Measurements from ENCODE around the gene USP49. TPM values are rescaled to one million over a fixed set of nuclear protein-coding genes. Genes with fewer than 3 reads are reported as not detected.

USP49 gene
- total RNA-seq, 2 donors from 2014 or later = 2.7 to 3.1 TPM

DNA sequence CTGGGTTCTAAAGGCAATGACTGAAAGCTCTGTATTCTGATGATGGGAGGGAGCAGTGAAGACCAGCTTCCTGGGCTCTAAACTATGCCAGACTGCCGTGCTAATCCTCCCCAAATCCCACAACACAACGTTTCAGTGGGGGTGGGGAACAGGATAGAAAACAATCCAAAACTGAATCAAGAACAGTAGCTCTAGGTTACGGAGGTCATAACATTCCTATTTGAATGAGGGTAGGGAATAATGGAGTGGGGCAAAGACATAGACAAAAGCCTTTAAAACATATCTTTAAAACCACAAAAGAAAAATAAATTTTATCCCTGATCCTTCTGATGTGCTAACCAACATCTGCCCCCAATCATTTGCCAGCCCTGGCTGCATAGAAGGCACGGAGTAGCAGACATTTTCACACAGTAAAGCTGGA, 7.8 kb downstream of the USP49 start:
- intact Hi-C loops (cut with DNase I) = no loop called here
- no peak for DNase-seq (ENCODE audit: low spot score)

DNA sequence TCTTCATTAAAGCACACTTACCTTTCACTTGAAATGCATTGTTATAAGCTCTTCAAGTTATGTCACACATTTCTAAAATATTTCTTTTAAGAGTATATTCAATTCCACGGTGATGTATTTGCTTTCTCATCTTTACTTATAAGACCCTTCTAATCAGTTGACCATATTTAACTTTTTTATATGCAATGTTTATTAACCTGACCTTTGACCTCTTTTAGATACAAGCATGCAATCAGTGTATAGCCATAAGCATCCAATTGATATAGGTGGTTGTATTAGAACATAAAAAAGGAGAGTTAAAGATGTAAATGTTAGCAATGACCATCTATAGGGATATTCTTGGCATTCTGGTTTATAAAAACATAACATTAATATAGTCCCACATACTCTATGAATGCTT, 9.2 kb downstream of the USP49 start:
- no peak for DNase-seq (ENCODE audit: low spot score)
- intact Hi-C loops (cut with DNase I) = no loop called here

DNA sequence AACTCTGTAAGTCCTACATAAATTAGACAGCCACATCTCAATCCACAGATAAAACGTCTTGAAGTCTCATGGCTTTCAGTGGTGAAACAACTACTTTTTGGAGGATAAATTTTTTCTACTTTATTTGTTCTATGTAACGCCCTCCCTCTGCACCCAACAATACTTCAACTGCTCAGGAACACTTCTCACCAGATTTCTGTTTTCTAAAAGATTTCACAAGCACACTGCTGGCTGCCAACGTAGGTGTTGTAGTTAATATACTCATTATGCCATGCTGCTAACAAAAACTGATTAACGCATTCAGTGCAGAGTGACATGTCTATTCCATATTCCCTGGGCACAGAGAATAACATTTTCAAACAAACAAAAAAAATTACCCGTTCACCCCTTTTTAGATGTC, 10.2 kb downstream of the USP49 start:
- intact Hi-C loops (cut with DNase I) = no loop called here

GRCh38 chr6:41881506-41881905, 13.7 kb downstream of the USP49 start:
- intact Hi-C loops (cut with DNase I) = no loop called here

More for the DNA sequence above, 10.2 kb downstream of the USP49 start:
- no peak for DNase-seq (ENCODE audit: low spot score)

DNA sequence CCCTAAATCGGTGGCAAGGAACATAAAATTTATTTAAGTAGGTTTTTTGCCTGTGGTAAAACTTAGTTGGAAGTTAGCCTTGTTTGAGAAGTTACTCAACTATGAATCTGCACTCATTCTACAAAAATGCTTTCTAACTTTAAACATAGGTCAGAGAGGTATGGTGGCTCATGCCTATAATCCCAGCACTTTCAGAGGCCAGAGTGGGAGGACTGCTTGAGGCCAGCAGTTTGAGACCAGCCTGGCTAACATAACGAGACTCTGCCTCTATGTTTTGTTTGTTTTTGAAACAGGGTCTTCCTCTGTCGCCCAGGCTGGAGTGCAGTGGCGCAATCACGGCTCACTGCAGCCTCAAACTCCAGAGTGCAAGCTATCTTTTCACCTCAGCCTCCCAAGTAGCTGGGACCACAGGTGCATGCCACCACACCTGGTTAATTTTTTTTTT, 16.2 kb downstream of the USP49 start:
- intact Hi-C loops (cut with DNase I) = no loop called here
- DNase-seq (ENCODE audit: low spot score) = no peak

More at GRCh38 chr6:41881506-41881905, 13.7 kb downstream of the USP49 start:
- no peak for DNase-seq (ENCODE audit: low spot score)

GRCh38 chr6:41878246-41878645, 16.9 kb downstream of the USP49 start:
- DNase-seq (ENCODE audit: low spot score) = no peak
- intact Hi-C loops (cut with DNase I) = no loop called here

- intact Hi-C loops (cut with DNase I) = no loop called here
- DNase-seq (ENCODE audit: low spot score) = no peak
Measured at GRCh38 chr6:41877051-41877680, 18.0 kb downstream of the USP49 start.

DNA sequence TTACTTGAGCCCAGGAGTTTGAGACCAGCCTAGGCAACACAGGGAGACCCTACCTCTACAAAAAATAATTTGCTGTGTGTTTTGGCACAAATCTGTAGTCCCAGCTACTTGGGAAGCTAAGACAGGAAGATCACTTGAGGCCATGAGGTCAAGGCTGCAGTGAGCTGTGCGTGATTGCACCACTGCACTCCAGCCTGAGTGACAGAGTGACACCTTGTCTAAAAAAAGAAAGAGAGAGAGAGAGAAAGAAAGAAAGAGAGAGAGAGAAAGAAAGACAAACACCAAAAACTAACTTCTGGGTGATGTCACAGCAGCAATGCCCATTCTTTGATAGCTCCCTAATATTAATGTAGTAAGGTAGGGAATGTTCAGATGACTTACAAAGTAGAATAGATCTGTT, 20.4 kb downstream of the USP49 start:
- intact Hi-C loops (cut with DNase I) = no loop called here
- DNase-seq (ENCODE audit: low spot score) = no peak

DNA sequence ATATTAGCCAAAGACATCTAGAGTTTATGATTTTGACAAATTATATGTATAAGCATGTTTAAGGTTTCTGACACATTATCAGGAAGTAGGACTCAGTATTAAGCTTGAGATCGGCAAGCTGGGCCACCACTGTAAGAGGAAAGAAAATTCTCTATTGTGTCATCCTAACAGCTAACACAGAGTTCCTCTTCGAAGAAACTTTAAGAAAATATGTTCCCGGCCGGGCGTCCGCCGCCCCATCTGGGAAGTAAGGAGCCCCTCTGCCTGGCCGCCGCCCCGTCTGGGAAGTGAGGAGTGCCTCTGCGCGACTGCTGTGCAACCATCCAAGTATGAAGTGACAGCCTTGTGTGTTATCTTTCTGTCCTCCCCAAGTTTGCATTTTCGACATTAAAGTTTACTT, 23.0 kb downstream of the USP49 start:
- DNase-seq (ENCODE audit: low spot score) = no peak
- intact Hi-C loops (cut with DNase I) = no loop called here

DNA sequence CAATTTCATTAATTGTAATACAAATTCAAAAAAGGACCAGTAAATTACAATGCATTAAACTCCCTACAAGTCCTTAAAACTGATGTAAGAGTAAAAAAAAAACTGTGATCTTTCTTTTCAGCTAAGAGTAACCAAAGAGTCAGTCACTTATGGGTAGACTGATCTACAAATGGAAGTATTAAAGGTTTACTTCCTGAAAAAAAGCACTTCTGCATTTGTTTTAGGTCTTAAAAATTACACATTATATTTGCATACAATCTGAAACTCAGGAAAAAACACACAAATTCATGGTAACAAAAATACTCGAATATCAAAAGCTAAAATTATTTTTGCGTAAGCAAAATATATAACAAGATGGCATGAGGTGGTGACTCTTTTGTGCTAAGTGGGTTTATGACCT, 23.5 kb downstream of the USP49 start:
- intact Hi-C loops (cut with DNase I) = no loop called here
- no peak for DNase-seq (ENCODE audit: low spot score)

DNA sequence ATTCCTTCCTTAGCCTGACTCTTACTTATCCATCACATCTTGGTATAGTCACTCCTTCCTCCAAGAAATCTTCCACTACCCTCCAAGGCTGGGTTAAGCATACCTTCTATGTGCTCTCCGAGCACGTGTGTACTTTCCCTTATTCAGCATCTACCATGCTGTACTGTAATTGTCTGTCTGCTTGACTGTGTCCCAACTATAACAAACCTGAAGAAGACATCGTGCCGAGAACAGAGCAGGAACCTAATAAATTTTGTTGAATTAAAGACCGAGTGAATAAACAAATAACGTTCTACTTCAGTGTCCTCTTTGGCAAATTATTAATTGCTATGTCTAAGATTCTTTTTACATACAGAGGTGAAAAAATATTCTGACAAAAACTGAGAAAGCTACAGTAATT, 35.8 kb downstream of the USP49 start:
- no peak for DNase-seq (ENCODE audit: low spot score)
- intact Hi-C loops (cut with DNase I) = loop anchor here in 1 of 2 donors (10.0 kb wide), 1 partner anchor 995 kb away; no protein-coding TSS in a partner anchor

DNA sequence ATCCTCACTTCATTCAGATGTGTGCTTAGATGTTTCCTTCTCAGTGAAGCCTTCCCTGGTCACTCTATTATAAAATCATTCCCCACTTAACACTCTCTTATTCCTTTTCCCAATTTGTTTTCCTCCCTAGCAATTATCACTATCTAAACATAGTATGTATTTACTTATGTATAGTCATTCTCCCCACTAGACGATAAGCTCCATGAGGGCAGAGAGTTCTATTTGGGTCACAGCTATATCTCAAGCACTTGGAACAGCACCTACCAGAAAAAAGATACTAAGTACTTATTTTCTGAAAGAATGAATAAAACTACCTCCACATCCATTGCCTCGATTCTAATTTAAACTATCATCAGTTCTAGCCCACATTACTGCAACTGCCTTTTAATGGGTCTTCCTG, 36.5 kb downstream of the USP49 start:
- intact Hi-C loops (cut with DNase I) = loop anchor here in 1 of 2 donors (10.0 kb wide), 1 partner anchor 994 kb away; no protein-coding TSS in a partner anchor

DNA sequence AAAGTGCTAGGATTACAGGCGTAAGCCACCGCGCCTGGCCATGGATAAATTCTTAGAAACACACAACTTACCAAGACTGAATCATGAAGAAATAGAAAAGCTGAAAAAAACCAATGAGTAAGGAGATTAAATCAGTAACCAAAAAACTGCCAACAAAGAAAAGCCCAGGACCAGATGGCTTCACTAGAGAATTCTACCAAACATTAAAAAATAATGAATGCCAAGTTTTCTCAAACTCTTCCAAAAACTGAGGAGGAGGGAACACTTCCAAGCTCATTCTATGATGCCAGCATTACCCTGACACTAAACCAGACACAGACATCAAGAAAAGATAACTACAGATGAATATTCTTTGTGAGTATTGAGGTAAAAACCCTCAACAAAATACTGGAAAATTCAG, 44.3 kb downstream of the USP49 start:
- no peak for DNase-seq (ENCODE audit: low spot score)
- intact Hi-C loops (cut with DNase I) = loop anchor here in 1 of 2 donors (10.0 kb wide), 1 partner anchor 986 kb away; no protein-coding TSS in a partner anchor

More for the DNA sequence above, 36.5 kb downstream of the USP49 start:
- no peak for DNase-seq (ENCODE audit: low spot score)

DNA sequence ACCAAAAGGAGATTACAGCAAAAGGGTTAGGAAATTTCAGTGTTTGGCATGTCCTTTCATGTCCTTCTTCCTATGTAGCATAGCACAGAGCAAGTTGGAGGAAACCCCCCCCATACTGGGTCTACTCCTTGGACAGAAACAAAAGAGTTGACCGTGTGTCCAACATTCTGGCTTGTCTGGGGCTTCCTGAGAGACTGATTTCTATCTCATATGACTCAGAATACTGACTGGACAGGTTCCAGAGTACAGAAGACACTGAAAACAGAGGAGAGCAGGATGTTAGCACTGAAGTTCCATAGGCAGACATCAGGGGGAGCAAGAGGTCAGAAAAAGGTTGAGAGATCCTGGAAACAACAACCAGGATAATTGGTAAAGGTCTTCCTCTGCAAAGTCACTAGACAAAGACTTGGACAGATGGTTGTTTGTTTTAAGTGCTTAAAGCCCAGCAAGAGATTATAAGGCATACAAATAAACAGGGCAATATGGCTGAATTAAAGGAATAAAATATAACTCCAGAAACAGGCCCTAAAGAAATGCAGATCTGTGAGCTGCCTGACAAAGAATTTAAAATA, 48.4 kb downstream of the USP49 start:
- DNase-seq (ENCODE audit: low spot score) = no peak
- intact Hi-C loops (cut with DNase I) = no loop called here

GRCh38 chr6:41843178-41843577, 52.0 kb downstream of the USP49 start:
- DNase-seq (ENCODE audit: low spot score) = no peak
- intact Hi-C loops (cut with DNase I) = loop anchor here in 1 of 2 donors (5.0 kb wide), 1 partner anchor 199 kb away; no protein-coding TSS in a partner anchor

GRCh38 chr6:41840326-41840725, 54.8 kb downstream of the USP49 start:
- DNase-seq (ENCODE audit: low spot score) = no peak
- intact Hi-C loops (cut with DNase I) = loop anchor here in 1 of 2 donors (5.0 kb wide), 1 partner anchor 202 kb away; no protein-coding TSS in a partner anchor

GRCh38 chr6:41836660-41837052, 58.5 kb downstream of the USP49 start:
- DNase-seq (ENCODE audit: low spot score) = no peak
- intact Hi-C loops (cut with DNase I) = loop anchor here in 1 of 2 donors (2.0 kb wide), 1 partner anchor 30 kb away; no protein-coding TSS in a partner anchor

GRCh38 chr6:41836022-41836659, 59.0 kb downstream of the USP49 start:
- DNase-seq (ENCODE audit: low spot score) = no peak
- intact Hi-C loops (cut with DNase I) = loop anchor here in 1 of 2 donors (2.0 kb wide), 1 partner anchor 29 kb away; no protein-coding TSS in a partner anchor

- intact Hi-C loops (cut with DNase I) = no loop called here
- no peak for DNase-seq (ENCODE audit: low spot score)
Measured at GRCh38 chr6:41832263-41832662, 62.9 kb downstream of the USP49 start.

GRCh38 chr6:41826343-41827022, 68.7 kb downstream of the USP49 start:
- no peak for DNase-seq (ENCODE audit: low spot score)
- intact Hi-C loops (cut with DNase I) = no loop called here

Measured in posterior vena cava (tissue), 2 donors.